Smooth muscle cell (in vitro differentiated cells): ENCODE data around the gene PTGDS. TPM values are rescaled to one million over a fixed set of nuclear protein-coding genes. Genes with fewer than 3 reads are reported as not detected.

Experiments
- DNase-seq: peaks from one replicate; lab custom pipeline; 2025; ENCODE audit not compliant: unreplicated experiment; lab: John Stamatoyannopoulos, UW
- H2AFZ ChIP-seq: fragments of 200-600 bp; sonication (generic); 2 replicates; pipeline ENCODE4 v1.6.0; 2016; ENCODE audit warnings: antibody characterized with exemption, low read depth, mild to moderate bottlenecking
- H3F3A ChIP-seq: fragments of 200-600 bp; sonication (generic); 2 replicates; pipeline ENCODE4 v1.6.0; 2017; ENCODE audit warnings: antibody characterized with exemption, low read depth
- H3K27ac ChIP-seq: fragments of 200-600 bp; sonication (generic); 2 replicates; pipeline ENCODE4 v1.5.1; 2016; ENCODE audit warnings: low read depth, mild to moderate bottlenecking
- H3K27me3 ChIP-seq: fragments of 200-600 bp; sonication (generic); 2 replicates; pipeline ENCODE4 v1.6.1; 2016; ENCODE audit warnings: low read depth, mild to moderate bottlenecking
- H3K36me3 ChIP-seq: fragments of 200-600 bp; sonication (generic); 2 replicates; pipeline ENCODE4 v1.5.1; 2016; ENCODE audit warnings: low read depth
- H3K4me1 ChIP-seq: fragments of 200-600 bp; sonication (generic); 2 replicates; pipeline ENCODE4 v1.5.1; 2016; ENCODE audit warnings: low read depth
- H3K4me2 ChIP-seq: fragments of 200-600 bp; sonication (generic); 2 replicates; pipeline ENCODE4 v1.6.0; 2016; ENCODE audit warnings: mild to moderate bottlenecking
- H3K4me3 ChIP-seq: fragments of 200-600 bp; sonication (generic); 2 replicates; pipeline ENCODE4 v1.5.1; 2016; ENCODE audit warnings: mild to moderate bottlenecking
- H3K79me2 ChIP-seq: fragments of 200-600 bp; sonication (generic); 2 replicates; pipeline ENCODE4 v1.6.0; 2016; ENCODE audit warnings: low read depth, mild to moderate bottlenecking
- H3K9ac ChIP-seq: fragments of 200-600 bp; sonication (generic); 2 replicates; pipeline ENCODE4 v1.6.0; 2016; ENCODE audit warnings: low read depth
- H3K9me3 ChIP-seq: fragments of 200-600 bp; sonication (generic); replicated peaks from 2 replicates; pipeline ENCODE4 v1.5.1; 2016; ENCODE audit warnings: low read depth
- H4K20me1 ChIP-seq: fragments of 200-600 bp; sonication (generic); 2 replicates; pipeline ENCODE4 v1.6.0; 2016; ENCODE audit warnings: low read depth
- WGBS: methylation state at CpG from one replicate; pipeline ENCODE4 v1.1.7; 2016; ENCODE audit warnings: low lambda C conversion rate; 5-methylcytosine and 5-hydroxymethylcytosine counted together
- polyA plus RNA-seq: library from polyadenylated mRNA; unstranded; fragments of >200 nt; fragmentation: Nextera tagmentation; extraction: Ambion mirVana; gene quantifications from 2 replicates; pipeline ENCODE4 v1.2.1, GENCODE V29; 2016
- total RNA-seq: library from RNA; depleted of rRNA; stranded (reverse); fragments of >200 nt; gene quantifications from 2 replicates; pipeline ENCODE4 v1.2.3, GENCODE V29; 2014
- TF ChIP-seq, protein P1 (sequence below): fragments of 200-600 bp; sonication (generic); IDR thresholded peaks from 2 replicates; pipeline ENCODE4 v1.5.1; 2017; ENCODE audit warnings: borderline replicate concordance, mild to moderate bottlenecking, antibody characterized with exemption; ENCODE audit not compliant: insufficient read depth, poor library complexity, severe bottlenecking

Gene PTGDS
- total and polyA plus RNA-seq, 2 experiments from 2014 or later: 119 to 611 TPM

DNA sequence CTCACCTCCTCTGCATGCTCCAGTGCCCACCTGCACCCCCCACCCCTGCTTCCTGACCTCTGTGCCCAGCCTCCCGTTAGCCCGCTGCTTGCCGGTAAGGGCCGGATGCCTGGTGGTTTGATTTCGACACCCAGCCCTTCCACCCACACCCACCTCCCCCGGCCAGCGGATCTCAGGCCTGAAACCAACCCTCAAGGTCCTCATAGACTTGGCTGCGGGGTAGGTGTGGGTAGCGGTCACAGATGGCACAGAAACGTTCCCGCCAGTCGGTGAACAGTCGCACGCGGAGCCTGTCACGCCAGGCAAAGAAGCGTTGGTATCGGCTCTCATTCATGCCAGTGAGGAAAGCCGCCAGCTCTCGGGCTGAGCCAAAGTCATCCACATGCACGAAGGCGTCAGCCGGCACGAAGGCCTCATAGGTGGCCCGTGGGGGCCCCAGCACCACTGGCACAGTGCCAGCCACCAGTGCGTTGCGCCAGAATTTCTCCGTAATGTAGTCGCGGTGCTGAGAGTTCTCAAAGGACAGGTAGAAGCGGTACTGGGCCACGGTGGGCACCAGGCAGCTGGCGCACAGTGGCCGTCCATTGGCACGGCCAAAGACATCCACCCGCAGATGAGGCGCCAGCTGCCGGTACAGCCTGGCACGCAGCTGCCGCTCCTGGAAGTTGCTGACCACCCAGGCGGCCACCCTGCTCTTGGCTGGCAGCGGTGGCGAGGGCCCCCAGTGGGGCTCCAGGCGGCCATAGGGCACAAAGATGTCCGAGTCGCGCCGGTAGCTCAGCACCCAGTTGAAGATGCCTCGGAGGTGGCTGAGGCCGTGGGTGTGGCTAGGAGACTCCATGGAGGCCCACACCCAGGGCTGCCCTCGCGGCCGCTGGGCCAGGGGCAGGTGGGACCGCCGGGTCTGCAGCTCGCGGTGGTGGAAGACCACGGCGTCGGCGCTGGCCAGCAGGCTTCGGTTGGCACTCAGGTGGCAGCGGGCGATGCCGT is 53.5 kb downstream of the PTGDS start:
- Histone ChIP-seq H3K4me1 (peaks cover 14% of the 10 kb centered on the region), H3K36me3 (no peaks in the 10 kb centered on the region), H3F3A (no peaks in the 10 kb centered on the region), H3K4me2 (no peak overlapping the region), H3K79me2 (no peaks in the 10 kb centered on the region), H3K9ac (no peak overlapping the region), H3K27me3 (no peaks in the 10 kb centered on the region), H4K20me1 (peaks cover 5% of the 10 kb centered on the region), H2AFZ (no peak overlapping the region), H3K4me3 (no peak overlapping the region), H3K9me3 (no peaks in the 10 kb centered on the region), H3K27ac (no peak overlapping the region)
- WGBS: 93% methylated on average over 64 of the region's 65 CpGs
- no peak for DNase-seq
- TF ChIP-seq, protein P1, sequence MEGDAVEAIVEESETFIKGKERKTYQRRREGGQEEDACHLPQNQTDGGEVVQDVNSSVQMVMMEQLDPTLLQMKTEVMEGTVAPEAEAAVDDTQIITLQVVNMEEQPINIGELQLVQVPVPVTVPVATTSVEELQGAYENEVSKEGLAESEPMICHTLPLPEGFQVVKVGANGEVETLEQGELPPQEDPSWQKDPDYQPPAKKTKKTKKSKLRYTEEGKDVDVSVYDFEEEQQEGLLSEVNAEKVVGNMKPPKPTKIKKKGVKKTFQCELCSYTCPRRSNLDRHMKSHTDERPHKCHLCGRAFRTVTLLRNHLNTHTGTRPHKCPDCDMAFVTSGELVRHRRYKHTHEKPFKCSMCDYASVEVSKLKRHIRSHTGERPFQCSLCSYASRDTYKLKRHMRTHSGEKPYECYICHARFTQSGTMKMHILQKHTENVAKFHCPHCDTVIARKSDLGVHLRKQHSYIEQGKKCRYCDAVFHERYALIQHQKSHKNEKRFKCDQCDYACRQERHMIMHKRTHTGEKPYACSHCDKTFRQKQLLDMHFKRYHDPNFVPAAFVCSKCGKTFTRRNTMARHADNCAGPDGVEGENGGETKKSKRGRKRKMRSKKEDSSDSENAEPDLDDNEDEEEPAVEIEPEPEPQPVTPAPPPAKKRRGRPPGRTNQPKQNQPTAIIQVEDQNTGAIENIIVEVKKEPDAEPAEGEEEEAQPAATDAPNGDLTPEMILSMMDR: no peak

Other genes starting within 250 kb of the PTGDS start
Only the 30 nearest of the 37 such genes appear.
- gene LCN8, start 219.3 kb upstream of the PTGDS start, total RNA-seq: not detected in 2 replicates
- not detected in 2 replicates for gene LCN8, start 219.3 kb upstream of the PTGDS start, polyA plus RNA-seq
- gene LCN15, start 213.0 kb upstream of the PTGDS start, total RNA-seq: not detected in 2 replicates
- not detected in 2 replicates for gene LCN15, start 213.0 kb upstream of the PTGDS start, polyA plus RNA-seq
- gene TMEM141, start 186.2 kb upstream of the PTGDS start, total RNA-seq: 59.2 and 75.4 TPM in 2 replicates
- 112 and 118 TPM in 2 replicates for gene TMEM141, start 186.2 kb upstream of the PTGDS start, polyA plus RNA-seq
- gene CCDC183, start 181.2 kb upstream of the PTGDS start, total RNA-seq: 1.2 and 2.0 TPM in 2 replicates
- gene CCDC183, start 181.2 kb upstream of the PTGDS start, polyA plus RNA-seq: 3.7 and 9.4 TPM in 2 replicates
- gene RABL6, start 169.6 kb upstream of the PTGDS start, total RNA-seq: 41.5 and 54.3 TPM in 2 replicates
- 81.6 and 97.2 TPM in 2 replicates for gene RABL6, start 169.6 kb upstream of the PTGDS start, polyA plus RNA-seq
- 1.2 and 1.8 TPM in 2 replicates for gene AJM1, start 135.0 kb upstream of the PTGDS start, total RNA-seq
- gene AJM1, start 135.0 kb upstream of the PTGDS start, polyA plus RNA-seq: 2.9 and 3.7 TPM in 2 replicates
- 110 and 173 TPM in 2 replicates for gene PHPT1, start 128.1 kb upstream of the PTGDS start, total RNA-seq
- 381 and 435 TPM in 2 replicates for gene PHPT1, start 128.1 kb upstream of the PTGDS start, polyA plus RNA-seq
- 3.8 TPM in 2 replicates for gene MAMDC4, start 125.2 kb upstream of the PTGDS start, total RNA-seq
- gene MAMDC4, start 125.2 kb upstream of the PTGDS start, polyA plus RNA-seq: 7.5 and 8.0 TPM in 2 replicates
- gene EDF1, start 111.2 kb upstream of the PTGDS start, total RNA-seq: 304 and 306 TPM in 2 replicates
- 492 and 548 TPM in 2 replicates for gene EDF1, start 111.2 kb upstream of the PTGDS start, polyA plus RNA-seq
- gene TRAF2, start 91.0 kb upstream of the PTGDS start, total RNA-seq: 6.2 and 7.0 TPM in 2 replicates
- gene TRAF2, start 91.0 kb upstream of the PTGDS start, polyA plus RNA-seq: 15.9 and 18.0 TPM in 2 replicates
- gene FBXW5, start 32.8 kb upstream of the PTGDS start, total RNA-seq: 70.5 and 103 TPM in 2 replicates
- 105 and 109 TPM in 2 replicates for gene FBXW5, start 32.8 kb upstream of the PTGDS start, polyA plus RNA-seq
- not detected in 2 replicates for gene C8G, start 32.3 kb upstream of the PTGDS start, total RNA-seq
- 1.4 TPM in 1 of 2 replicates, not detected in the other for gene C8G, start 32.3 kb upstream of the PTGDS start, polyA plus RNA-seq
- not detected in 2 replicates for gene LCN12, start 25.2 kb upstream of the PTGDS start, total RNA-seq
- gene LCN12, start 25.2 kb upstream of the PTGDS start, polyA plus RNA-seq: not detected in 2 replicates
- gene LCNL1, start 5.5 kb downstream of the PTGDS start, total RNA-seq: 0.67 and 1.1 TPM in 2 replicates
- gene LCNL1, start 5.5 kb downstream of the PTGDS start, polyA plus RNA-seq: 0.85 and 0.89 TPM in 2 replicates
- gene PAXX, start 14.9 kb downstream of the PTGDS start, total RNA-seq: 27.4 and 29.0 TPM in 2 replicates
- 61.4 and 62.0 TPM in 2 replicates for gene PAXX, start 14.9 kb downstream of the PTGDS start, polyA plus RNA-seq
- gene CLIC3, start 19.1 kb downstream of the PTGDS start, total RNA-seq: 15.2 and 36.8 TPM in 2 replicates
- gene CLIC3, start 19.1 kb downstream of the PTGDS start, polyA plus RNA-seq: 43.9 and 69.9 TPM in 2 replicates
- gene ABCA2, start 50.7 kb downstream of the PTGDS start, total RNA-seq: 15.9 and 23.0 TPM in 2 replicates
- gene ABCA2, start 50.7 kb downstream of the PTGDS start, polyA plus RNA-seq: 26.2 and 29.0 TPM in 2 replicates
- not detected in 2 replicates for gene FUT7, start 54.6 kb downstream of the PTGDS start, total RNA-seq
- 0.51 TPM in 1 of 2 replicates, not detected in the other for gene FUT7, start 54.6 kb downstream of the PTGDS start, polyA plus RNA-seq
- gene NPDC1, start 68.7 kb downstream of the PTGDS start, total RNA-seq: 5.9 and 9.9 TPM in 2 replicates
- gene NPDC1, start 68.7 kb downstream of the PTGDS start, polyA plus RNA-seq: 19.3 and 38.8 TPM in 2 replicates
- gene ENTPD2, start 76.6 kb downstream of the PTGDS start, total RNA-seq: not detected in 2 replicates
- 0.30 and 0.78 TPM in 2 replicates for gene ENTPD2, start 76.6 kb downstream of the PTGDS start, polyA plus RNA-seq
- gene SAPCD2, start 93.1 kb downstream of the PTGDS start, total RNA-seq: 1.9 and 2.1 TPM in 2 replicates
- gene SAPCD2, start 93.1 kb downstream of the PTGDS start, polyA plus RNA-seq: 3.9 and 5.0 TPM in 2 replicates
- 5.8 and 7.2 TPM in 2 replicates for gene UAP1L1, start 100.0 kb downstream of the PTGDS start, total RNA-seq
- 22.5 and 23.8 TPM in 2 replicates for gene UAP1L1, start 100.0 kb downstream of the PTGDS start, polyA plus RNA-seq
- 62.9 and 70.9 TPM in 2 replicates for gene MAN1B1, start 109.5 kb downstream of the PTGDS start, total RNA-seq
- 97.1 and 109 TPM in 2 replicates for gene MAN1B1, start 109.5 kb downstream of the PTGDS start, polyA plus RNA-seq
- 50.6 and 51.4 TPM in 2 replicates for gene DPP7, start 137.2 kb downstream of the PTGDS start, total RNA-seq
- gene DPP7, start 137.2 kb downstream of the PTGDS start, polyA plus RNA-seq: 170 and 171 TPM in 2 replicates
- not detected in 2 replicates for gene GRIN1, start 161.7 kb downstream of the PTGDS start, total RNA-seq
- 0.44 TPM in 1 of 2 replicates, not detected in the other for gene GRIN1, start 161.7 kb downstream of the PTGDS start, polyA plus RNA-seq
- not detected in 2 replicates for gene LRRC26, start 192.5 kb downstream of the PTGDS start, total RNA-seq
- gene LRRC26, start 192.5 kb downstream of the PTGDS start, polyA plus RNA-seq: not detected in 2 replicates
- not detected in 2 replicates for gene TMEM210, start 194.6 kb downstream of the PTGDS start, total RNA-seq
- gene TMEM210, start 194.6 kb downstream of the PTGDS start, polyA plus RNA-seq: not detected in 2 replicates
- gene ANAPC2, start 211.1 kb downstream of the PTGDS start, total RNA-seq: 12.6 and 16.3 TPM in 2 replicates
- gene ANAPC2, start 211.1 kb downstream of the PTGDS start, polyA plus RNA-seq: 6.6 and 17.6 TPM in 2 replicates
- gene SSNA1, start 211.2 kb downstream of the PTGDS start, total RNA-seq: 32.7 and 69.5 TPM in 2 replicates
- 84.9 and 94.1 TPM in 2 replicates for gene SSNA1, start 211.2 kb downstream of the PTGDS start, polyA plus RNA-seq
- gene TPRN, start 223.2 kb downstream of the PTGDS start, total RNA-seq: 4.0 and 6.9 TPM in 2 replicates
- 15.0 and 19.0 TPM in 2 replicates for gene TPRN, start 223.2 kb downstream of the PTGDS start, polyA plus RNA-seq